Measurements from ENCODE around the gene RALY.

Gene RALY

GRCh38 chr20:33990075-33990474 lies 3.6 kb upstream of the RALY start:
- DNase-seq = peak in 1 of 2 donors; percentile 11

GRCh38 chr20:33991502-33991901 lies 2.2 kb upstream of the RALY start:
- DNase-seq = no peak

- no peak for DNase-seq
Observed at GRCh38 chr20:33992145-33992922, 1.4 kb upstream of the RALY start.

- peak; percentile 100 for DNase-seq
Observed at GRCh38 chr20:33992923-33993575, 662 bp upstream of the RALY start.

DNA sequence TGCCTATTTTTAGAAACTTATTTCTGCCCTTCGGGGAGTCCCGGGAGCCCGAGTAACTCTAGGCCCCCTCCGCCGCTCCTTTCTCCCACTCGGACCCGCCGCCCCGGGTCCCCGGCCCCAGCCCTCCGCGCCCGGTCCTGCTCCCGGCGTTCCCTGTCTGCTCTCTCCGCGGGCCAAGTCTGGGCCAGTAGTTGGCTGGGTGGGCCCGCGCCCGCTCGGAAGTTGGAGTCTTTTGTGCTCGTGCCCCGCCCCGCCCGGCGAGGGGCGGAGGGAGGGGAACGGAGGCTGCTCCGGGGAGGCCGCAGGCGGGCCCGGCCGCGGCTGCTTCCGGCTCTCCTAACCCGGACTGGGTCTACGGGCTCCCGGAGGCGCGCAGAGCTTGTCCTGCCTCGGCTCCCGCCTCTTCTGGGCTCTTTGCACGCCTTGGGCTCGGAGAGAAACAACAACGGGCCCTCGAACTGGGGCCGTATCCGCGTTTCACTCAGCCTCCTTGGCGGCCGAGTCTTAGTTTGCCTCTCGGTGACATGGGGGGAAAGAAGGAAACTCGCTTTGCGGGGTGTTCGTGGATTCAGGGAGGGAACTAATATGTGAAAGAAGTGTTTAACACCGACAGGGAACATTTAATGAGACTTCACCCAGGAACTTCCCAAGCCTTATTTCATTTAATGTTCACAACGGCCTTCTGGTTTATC lies 657 bp downstream of the RALY start:
- DNase-seq = peak; percentile 46 to 49

- DNase-seq = no peak
Observed at GRCh38 chr20:33995053-33995831, 1.5 kb downstream of the RALY start.

DNA sequence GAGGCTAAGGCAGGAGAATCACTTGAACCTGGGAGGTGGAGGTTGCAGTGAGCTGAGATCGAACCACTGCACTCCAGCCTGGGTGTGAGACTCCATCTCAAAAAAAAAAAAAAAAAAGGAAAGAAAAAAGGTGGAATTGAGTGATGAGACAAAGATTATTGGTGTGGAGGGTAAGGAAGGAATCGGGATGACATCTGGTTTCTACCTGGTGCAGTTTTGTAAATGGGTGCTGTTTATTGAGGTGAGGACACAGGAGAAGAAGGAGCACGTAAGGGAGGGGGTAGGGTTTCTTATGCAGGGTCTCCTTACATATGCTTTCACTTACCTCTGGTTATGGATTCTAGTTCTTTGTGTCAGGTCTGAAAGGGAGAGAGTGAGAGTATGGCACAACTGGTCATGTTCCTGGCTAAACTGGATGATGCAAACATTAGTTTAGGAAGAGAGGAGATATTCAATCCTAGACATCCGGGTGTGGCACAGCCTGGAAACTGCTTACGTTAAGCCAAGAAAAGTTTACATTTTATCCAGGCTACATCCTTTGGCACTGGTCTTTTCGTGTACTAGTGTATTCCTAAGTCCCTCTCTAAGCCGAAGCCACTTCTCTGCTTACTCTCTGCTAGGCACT lies 5.4 kb downstream of the RALY start:
- DNase-seq = no peak

DNA sequence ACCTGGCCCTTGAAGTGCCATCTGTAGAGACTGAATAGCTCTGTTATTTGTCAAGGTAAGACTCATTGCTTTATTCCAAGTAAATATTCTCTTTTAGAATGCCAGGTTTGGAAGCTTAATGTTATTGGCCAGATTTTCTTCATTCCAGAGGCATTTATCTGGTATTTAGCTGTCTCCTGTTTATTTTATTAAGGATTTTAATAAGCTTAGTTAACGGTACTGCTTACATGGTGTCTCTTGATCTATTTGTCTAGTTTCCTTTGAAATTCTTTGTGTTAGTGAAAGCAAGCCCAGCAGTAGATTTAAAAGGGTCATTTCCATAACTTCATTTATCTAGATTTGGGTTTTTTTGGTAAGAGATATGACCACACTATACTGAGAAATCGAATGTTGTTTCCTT lies 7.7 kb downstream of the RALY start:
- no peak for DNase-seq

DNA sequence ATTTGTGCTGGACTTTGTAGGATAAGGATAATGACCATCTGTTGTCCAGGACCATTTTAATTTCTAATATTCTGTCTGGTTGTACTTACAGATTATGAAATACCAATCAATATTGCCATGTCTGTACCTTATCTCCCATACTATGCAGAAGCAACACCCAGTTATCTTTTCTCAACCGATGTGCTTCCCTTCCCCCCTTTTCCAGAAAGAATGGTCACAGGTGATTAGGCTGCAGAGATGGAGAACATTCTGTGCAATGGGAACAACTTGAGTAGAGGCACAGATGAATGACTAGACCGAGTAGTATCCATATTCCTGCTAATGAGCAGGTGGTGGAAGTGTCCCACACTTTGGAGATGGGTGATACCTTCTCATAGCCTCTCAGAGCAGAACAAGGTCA lies 10.5 kb downstream of the RALY start:
- no peak for DNase-seq

- no peak for DNase-seq
Observed at GRCh38 chr20:34004790-34005457, 11.2 kb downstream of the RALY start.

DNA sequence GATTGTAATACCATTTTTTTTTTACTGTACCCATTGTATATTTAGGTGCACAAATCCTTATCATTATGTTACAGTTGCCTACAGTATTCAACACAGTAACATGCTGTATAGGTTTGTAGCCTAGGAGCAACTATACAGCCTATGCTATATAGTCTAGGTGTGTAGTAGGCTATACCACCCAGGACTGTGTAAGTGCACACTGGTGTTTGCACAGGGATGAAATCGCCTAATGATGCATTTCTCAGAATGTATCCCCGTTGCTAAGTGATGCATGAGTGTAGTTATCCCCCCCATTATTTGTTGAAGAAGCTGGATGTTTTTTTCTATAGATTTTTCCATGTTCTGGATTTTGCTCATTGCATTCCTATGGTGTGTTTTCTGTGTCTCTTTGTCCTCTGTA lies 12.9 kb downstream of the RALY start:
- no peak for DNase-seq

- no peak for DNase-seq
Observed at GRCh38 chr20:34008477-34008876, 14.8 kb downstream of the RALY start.

DNA sequence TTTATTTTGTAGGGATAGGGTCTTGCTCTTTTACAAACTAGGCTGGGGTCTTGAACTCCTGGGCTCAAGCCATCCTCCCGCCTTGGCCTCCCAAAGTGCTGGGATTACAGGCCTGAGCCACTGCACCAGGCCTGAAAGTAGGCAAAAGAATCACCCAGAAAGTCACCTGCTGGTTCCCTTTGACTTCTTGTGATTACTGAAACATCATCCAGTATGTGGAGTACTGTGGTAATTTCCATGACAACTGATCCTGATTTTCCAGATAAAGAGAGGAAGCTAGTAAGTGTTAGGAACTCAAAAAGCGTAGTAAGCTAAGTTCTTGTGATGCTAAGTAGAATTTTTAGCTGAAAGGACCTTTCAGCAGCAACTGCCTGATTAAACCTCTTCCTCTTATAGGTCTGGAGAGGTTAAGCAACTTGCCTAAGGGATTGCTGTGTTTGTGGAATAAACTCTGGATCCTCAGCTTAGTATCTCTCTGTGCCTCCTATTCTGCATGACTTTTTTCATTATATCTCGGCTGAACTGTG lies 16.8 kb downstream of the RALY start:
- no peak for DNase-seq

GRCh38 chr20:34011275-34011674 lies 17.6 kb downstream of the RALY start:
- no peak for DNase-seq

- DNase-seq = no peak
Observed at GRCh38 chr20:34012330-34012729, 18.6 kb downstream of the RALY start.

GRCh38 chr20:34012735-34013134 lies 19.0 kb downstream of the RALY start:
- no peak for DNase-seq

- no peak for DNase-seq
Observed at GRCh38 chr20:34013554-34013953, 19.8 kb downstream of the RALY start.

DNA sequence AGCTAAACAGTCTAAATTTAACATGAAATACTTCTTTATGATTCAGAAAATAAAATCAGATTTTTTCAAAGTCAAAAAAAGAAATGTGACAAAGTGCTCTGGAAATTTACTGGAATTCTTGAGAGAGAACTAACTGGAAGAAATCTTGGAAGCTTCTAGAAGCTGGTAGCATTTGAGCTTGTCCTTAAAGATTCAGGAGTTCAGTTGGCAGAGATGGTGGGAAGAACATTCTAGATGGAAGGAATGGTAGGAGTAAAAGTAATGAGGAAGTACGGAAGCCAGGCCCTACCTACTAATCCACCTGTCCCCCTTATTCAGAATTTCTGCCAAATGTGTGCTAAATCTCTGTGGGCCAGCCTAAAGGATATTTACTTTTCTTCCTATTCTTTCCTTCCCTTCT lies 21.2 kb downstream of the RALY start:
- DNase-seq = no peak

DNA sequence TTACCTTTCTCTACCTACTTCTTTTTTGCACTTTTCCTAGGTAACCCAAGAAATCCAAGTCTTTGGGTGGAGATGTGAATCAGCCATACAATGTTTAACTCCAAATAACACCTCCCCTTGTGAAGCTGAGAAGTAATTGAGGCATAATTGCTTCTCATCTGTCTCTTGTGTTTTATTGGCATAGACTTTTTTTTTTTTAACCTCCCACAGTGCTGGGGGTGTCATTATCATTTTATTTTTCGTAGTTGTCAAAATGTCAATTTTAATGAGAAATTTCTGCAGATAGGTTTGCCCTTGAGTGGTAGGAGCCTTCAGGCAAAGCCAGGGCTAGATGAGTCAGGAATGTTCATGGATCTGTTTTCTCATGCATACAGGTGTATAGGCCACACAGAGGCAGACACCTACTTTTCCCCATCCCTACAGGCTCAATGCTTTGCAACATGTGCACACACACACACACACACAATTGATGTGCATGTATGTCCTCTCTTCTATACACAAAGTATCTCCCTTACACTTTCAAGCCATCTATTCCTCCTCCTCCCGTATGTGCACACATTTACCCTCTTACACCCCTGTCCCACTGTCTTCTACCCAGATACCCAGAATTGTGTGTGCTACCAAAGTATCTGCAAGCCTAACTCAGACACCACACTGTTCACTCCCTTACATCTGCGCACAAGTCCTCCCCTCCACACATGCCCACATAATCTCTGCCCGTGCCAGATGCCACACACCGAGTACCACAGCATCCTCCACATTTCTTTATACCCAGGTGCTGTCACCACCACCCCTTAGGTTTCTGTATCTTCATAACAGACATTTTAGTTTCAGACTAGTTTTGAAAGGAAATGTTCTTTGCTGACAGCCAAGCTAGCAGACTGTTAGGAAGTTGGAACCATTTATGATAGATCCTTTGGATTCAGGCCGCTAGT lies 22.0 kb downstream of the RALY start:
- no peak for DNase-seq

- no peak for DNase-seq
Observed at GRCh38 chr20:34016736-34017135, 23.0 kb downstream of the RALY start.

DNA sequence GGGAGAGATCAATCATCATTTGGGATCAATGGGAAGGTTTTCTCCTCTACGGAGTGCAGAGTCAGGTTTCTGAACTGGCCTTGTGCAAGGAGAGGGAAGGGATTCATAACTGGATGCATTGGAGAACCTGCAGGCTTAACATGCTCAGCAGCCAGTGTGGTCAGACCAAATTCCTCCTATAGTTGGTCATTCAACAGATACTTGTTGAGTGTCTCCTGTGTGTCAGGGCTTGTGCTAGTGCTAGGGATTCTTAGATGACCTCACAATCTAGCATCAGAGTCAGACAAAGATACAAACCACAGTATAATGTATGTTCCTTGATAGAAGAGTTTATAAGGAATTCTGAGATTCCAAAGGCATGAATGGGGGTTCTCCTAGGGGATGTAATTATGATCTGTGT lies 23.9 kb downstream of the RALY start:
- DNase-seq = no peak
